HuH-7 (cell line): Measurements from ENCODE around the gene CDHR2.

ENCODE experiments used
- DNase-seq: peaks from one replicate; pipeline ENCODE4 v3.0.0; 2011; ENCODE audit warnings: low spot score

The CDHR2 gene

GRCh38 chr5:176640616-176641015 lies 91.5 kb downstream of the CDHR2 start:
- no peak for DNase-seq

- no peak for DNase-seq
Measured at GRCh38 chr5:176642675-176643490, 93.7 kb downstream of the CDHR2 start.

DNA sequence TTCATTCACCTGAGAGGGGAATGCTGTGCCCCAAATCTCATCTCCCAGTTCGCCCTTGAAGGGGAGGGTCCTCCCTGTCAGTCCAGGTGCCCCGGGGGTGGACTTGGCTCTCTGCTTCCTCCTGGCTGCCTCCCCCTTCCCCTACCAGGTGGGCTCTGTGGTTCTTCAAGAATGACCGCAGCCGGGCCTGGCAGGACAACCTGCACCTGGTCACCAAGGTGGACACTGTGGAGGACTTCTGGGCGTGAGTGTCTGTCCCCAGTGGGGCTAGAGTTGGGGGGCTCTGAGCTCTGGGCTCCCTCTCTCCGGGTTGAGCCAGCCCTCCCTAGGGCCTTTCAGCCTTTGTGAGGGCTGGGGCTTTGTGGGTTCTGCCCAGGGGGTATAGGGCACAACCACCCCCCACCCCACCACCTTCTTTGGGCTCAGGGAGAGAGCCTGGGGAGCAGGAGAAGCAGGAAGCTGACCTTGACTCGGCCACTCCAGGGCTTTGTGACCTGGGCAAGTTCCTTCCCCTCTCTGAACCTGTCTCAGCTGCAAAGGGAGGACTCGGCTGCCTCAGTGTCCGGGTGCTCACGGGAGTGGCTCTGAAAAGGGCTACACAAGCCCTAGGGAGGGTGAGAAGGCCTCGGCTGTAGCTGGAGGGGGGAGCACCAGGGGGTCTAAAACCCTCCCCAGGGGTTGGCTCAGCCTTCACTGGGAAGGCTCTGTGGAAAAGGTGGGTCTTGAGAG lies 94.5 kb downstream of the CDHR2 start:
- no peak for DNase-seq

DNA sequence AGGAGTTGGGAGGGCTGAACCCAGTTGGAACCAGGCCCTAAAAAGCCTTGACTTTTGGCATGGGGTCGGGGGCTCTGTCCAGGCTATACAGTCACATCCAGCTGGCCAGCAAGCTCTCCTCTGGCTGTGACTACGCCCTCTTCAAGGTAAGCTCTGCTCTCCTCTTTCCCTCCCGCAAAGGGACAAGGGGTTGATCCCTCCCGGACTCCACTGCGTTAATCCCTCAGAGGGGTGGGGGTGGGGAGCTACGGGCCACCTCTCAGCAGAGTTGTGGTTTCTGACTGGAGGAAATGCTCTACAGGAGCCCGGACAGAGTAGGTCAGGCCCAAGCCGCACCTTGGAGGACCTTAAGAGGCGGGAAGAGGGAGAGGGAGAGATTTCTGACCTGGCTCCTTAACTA lies 95.2 kb downstream of the CDHR2 start:
- DNase-seq: no peak

DNA sequence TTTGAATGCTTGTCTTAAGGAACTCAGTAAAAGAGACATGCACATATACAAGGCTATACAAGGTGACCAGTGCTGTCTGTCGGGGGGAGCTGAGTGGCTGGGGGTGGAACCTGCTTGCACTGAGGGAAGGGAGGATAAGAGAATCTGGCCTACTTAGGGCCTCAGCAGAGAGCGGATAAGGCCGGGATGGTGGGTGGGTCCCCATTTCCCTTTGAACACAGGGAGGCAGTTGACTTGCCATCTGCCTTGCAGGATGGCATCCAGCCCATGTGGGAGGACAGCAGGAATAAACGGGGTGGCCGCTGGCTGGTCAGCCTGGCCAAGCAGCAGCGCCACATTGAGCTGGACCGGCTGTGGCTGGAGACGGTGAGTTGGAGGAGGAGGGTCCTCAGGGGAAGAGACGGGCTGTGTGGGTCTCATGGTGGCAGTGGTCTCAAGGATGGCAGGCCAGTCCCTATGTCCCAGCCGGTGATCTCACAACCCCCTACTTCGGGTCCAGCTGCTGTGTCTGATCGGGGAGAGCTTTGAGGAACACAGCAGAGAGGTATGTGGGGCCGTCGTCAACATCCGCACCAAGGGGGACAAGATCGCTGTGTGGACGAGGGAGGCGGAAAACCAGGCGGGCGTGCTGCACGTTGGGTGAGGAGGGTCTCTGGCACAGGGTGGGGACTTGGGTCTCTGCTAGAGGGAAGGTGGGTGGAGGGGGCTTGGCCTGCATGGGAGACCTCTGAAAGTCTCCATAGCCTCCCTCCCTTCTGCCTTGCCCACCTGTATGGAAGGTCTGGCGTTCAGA lies 95.9 kb downstream of the CDHR2 start:
- no peak for DNase-seq
